Hepatocyte (in vitro differentiated cells): ENCODE results near the gene CNTN4. TPM values are rescaled to one million over a fixed set of nuclear protein-coding genes. Genes with fewer than 3 reads are reported as not detected.

Source experiments
- DNase-seq: peaks from one replicate; pipeline ENCODE4 v3.0.0-alpha.2; 2016; ENCODE audit warnings: low spot score
- H2AFZ ChIP-seq: fragments of 200-600 bp; sonication (generic); 2 replicates; pipeline ENCODE4 v1.6.0; 2016; ENCODE audit warnings: antibody characterized with exemption, mild to moderate bottlenecking
- H3K27ac ChIP-seq: fragments of 200-600 bp; sonication (generic); 2 replicates; pipeline ENCODE4 v1.5.1; 2016; ENCODE audit warnings: mild to moderate bottlenecking
- H3K27me3 ChIP-seq: fragments of 200-600 bp; sonication (generic); 2 replicates; pipeline ENCODE4 v1.6.1; 2016
- H3K36me3 ChIP-seq: fragments of 200-600 bp; sonication (generic); replicated peaks from 2 replicates; pipeline ENCODE4 v1.5.1; 2016; ENCODE audit warnings: low read depth; ENCODE audit not compliant: insufficient read depth
- H3K4me1 ChIP-seq: fragments of 200-600 bp; sonication (generic); 2 replicates; pipeline ENCODE4 v1.5.1; 2016; ENCODE audit warnings: mild to moderate bottlenecking, moderate library complexity; ENCODE audit not compliant: insufficient read depth
- H3K4me2 ChIP-seq: fragments of 200-600 bp; sonication (generic); 2 replicates; pipeline ENCODE4 v1.6.0; 2016
- H3K4me3 ChIP-seq: fragments of 200-600 bp; sonication (generic); 2 replicates; pipeline ENCODE4 v1.5.1; 2016; ENCODE audit warnings: mild to moderate bottlenecking
- H3K79me2 ChIP-seq: fragments of 200-600 bp; sonication (generic); 2 replicates; pipeline ENCODE4 v1.6.0; 2017; ENCODE audit warnings: mild to moderate bottlenecking
- H3K9me2 ChIP-seq: fragments of 200-600 bp; sonication (generic); replicated peaks from 2 replicates; pipeline ENCODE4 v1.6.0; 2017; ENCODE audit warnings: mild to moderate bottlenecking; ENCODE audit not compliant: insufficient read depth
- H3K9me3 ChIP-seq: fragments of 200-600 bp; sonication (generic); 2 replicates; pipeline ENCODE4 v1.5.1; 2016; ENCODE audit warnings: low read depth, mild to moderate bottlenecking
- H4K20me1 ChIP-seq: fragments of 200-600 bp; sonication (generic); 2 replicates; pipeline ENCODE4 v1.6.0; 2016; ENCODE audit warnings: mild to moderate bottlenecking; ENCODE audit not compliant: insufficient read depth, poor library complexity, severe bottlenecking
- CTCF ChIP-seq: fragments of 200-600 bp; sonication (generic); IDR thresholded peaks from 2 replicates; pipeline ENCODE4 v1.5.1; 2016; ENCODE audit warnings: antibody characterized with exemption, mild to moderate bottlenecking; ENCODE audit not compliant: poor library complexity
- EZH2 ChIP-seq: fragments of 200-600 bp; sonication (generic); IDR thresholded peaks from 2 replicates; pipeline ENCODE4 v1.6.1; 2016; ENCODE audit warnings: antibody characterized with exemption, mild to moderate bottlenecking, borderline replicate concordance
- EZH2phosphoT487 ChIP-seq: fragments of 200-600 bp; sonication (generic); IDR thresholded peaks from one replicate; pipeline ENCODE4 v1.6.1; 2018; ENCODE audit warnings: antibody characterized with exemption, mild to moderate bottlenecking, low read depth, moderate library complexity; ENCODE audit not compliant: unreplicated experiment, severe bottlenecking
- WGBS: methylation state at CpG from one replicate; pipeline ENCODE4 v1.1.6; 2016; ENCODE audit warnings: low lambda C conversion rate; ENCODE audit errors: missing lambda C conversion rate; 5-methylcytosine and 5-hydroxymethylcytosine counted together
- polyA plus RNA-seq: library from polyadenylated mRNA; unstranded; fragments of >200 nt; fragmentation: Nextera tagmentation; extraction: Ambion mirVana; gene quantifications from 2 replicates; pipeline ENCODE4 v1.2.1, GENCODE V29; 2016
- total RNA-seq: library from RNA; depleted of rRNA; stranded (reverse); fragments of >200 nt; gene quantifications from 2 replicates; pipeline ENCODE4 v1.2.3, GENCODE V29; 2014

CNTN4 gene
- total and polyA plus RNA-seq, 2 experiments from 2014 or later = 17.6 to 30.3 TPM

- 90% methylated on average over 3 of the region's 3 CpGs for WGBS
- Histone ChIP-seq H3K79me2 (no peaks in the 10 kb centered on the region), H3K27ac (no peak overlapping the region), H3K4me2 (no peak overlapping the region), H4K20me1 (no peaks in the 10 kb centered on the region), H3K4me1 (peaks cover 5% of the 10 kb centered on the region), H3K4me3 (no peak overlapping the region), H2AFZ (no peak overlapping the region), H3K9me3 (no peaks in the 10 kb centered on the region), H3K9me2 (no peaks in the 10 kb centered on the region), H3K27me3 (no peaks in the 10 kb centered on the region), H3K36me3 (no peaks in the 10 kb centered on the region)
- DNase-seq = no peak
- TF ChIP-seq CTCF = no peak
Observed at GRCh38 chr3:2356298-2356950, 257.8 kb downstream of the CNTN4 start.

- no peak overlapping the region for H3K4me2 ChIP-seq
Observed at GRCh38 chr3:2360815-2361214, 262.1 kb downstream of the CNTN4 start.

GRCh38 chr3:2362122-2362521, 263.5 kb downstream of the CNTN4 start:
- H3K79me2 ChIP-seq = no peaks in the 10 kb centered on the region
- WGBS = 98% methylated on average over 6 of the region's 6 CpGs
- DNase-seq = no peak
- H3K9me3 ChIP-seq = no peaks in the 10 kb centered on the region
- no peak for TF ChIP-seq CTCF
- no peak for TF ChIP-seq EZH2
- no peak for TF ChIP-seq EZH2phosphoT487
- no peaks in the 10 kb centered on the region for H3K27me3 ChIP-seq
- H4K20me1 ChIP-seq = no peaks in the 10 kb centered on the region
- H2AFZ ChIP-seq = no peak overlapping the region
- no peaks in the 10 kb centered on the region for H3K36me3 ChIP-seq
- H3K4me1 ChIP-seq = no peaks in the 10 kb centered on the region
- no peaks in the 10 kb centered on the region for H3K9me2 ChIP-seq
- no peak overlapping the region for H3K4me2 ChIP-seq
- H3K27ac ChIP-seq = no peak overlapping the region
- H3K4me3 ChIP-seq = no peak overlapping the region

More at GRCh38 chr3:2360815-2361214, 262.1 kb downstream of the CNTN4 start:
- Histone ChIP-seq H3K27me3 (no peaks in the 10 kb centered on the region), H3K36me3 (no peaks in the 10 kb centered on the region), H3K9me3 (no peaks in the 10 kb centered on the region), H3K9me2 (no peaks in the 10 kb centered on the region), H3K4me1 (no peaks in the 10 kb centered on the region), H3K79me2 (no peaks in the 10 kb centered on the region), H3K4me3 (no peak overlapping the region), H4K20me1 (no peaks in the 10 kb centered on the region), H2AFZ (no peak overlapping the region), H3K27ac (no peak overlapping the region)
- TF ChIP-seq CTCF = no peak
- no peak for TF ChIP-seq EZH2
- TF ChIP-seq EZH2phosphoT487 = no peak
- DNase-seq = no peak
- 98% methylated on average over 2 of the region's 2 CpGs for WGBS

GRCh38 chr3:2363854-2364253, 265.2 kb downstream of the CNTN4 start:
- H3K4me3 ChIP-seq = no peak overlapping the region
- no peaks in the 10 kb centered on the region for H3K27me3 ChIP-seq
- H2AFZ ChIP-seq = no peak overlapping the region
- no peaks in the 10 kb centered on the region for H3K9me3 ChIP-seq
- TF ChIP-seq CTCF (no peak), EZH2phosphoT487 (no peak), EZH2 (no peak)
- no peak overlapping the region for H3K27ac ChIP-seq
- H4K20me1 ChIP-seq = no peaks in the 10 kb centered on the region
- WGBS = 94% methylated on average over 2 of the region's 2 CpGs
- H3K4me1 ChIP-seq = no peaks in the 10 kb centered on the region
- no peak overlapping the region for H3K4me2 ChIP-seq
- no peaks in the 10 kb centered on the region for H3K79me2 ChIP-seq
- no peaks in the 10 kb centered on the region for H3K36me3 ChIP-seq
- no peaks in the 10 kb centered on the region for H3K9me2 ChIP-seq
- no peak for DNase-seq
